DLD1 (cell line): Measurements from ENCODE around the gene ARHGAP22.

Experiments used
- in situ Hi-C: cut with HindIII; loops from 2 replicates; pipeline ENCODE4 v1.10.0; 2017; ENCODE audit warnings: low sequenced_read_pairs

Gene ARHGAP22

DNA sequence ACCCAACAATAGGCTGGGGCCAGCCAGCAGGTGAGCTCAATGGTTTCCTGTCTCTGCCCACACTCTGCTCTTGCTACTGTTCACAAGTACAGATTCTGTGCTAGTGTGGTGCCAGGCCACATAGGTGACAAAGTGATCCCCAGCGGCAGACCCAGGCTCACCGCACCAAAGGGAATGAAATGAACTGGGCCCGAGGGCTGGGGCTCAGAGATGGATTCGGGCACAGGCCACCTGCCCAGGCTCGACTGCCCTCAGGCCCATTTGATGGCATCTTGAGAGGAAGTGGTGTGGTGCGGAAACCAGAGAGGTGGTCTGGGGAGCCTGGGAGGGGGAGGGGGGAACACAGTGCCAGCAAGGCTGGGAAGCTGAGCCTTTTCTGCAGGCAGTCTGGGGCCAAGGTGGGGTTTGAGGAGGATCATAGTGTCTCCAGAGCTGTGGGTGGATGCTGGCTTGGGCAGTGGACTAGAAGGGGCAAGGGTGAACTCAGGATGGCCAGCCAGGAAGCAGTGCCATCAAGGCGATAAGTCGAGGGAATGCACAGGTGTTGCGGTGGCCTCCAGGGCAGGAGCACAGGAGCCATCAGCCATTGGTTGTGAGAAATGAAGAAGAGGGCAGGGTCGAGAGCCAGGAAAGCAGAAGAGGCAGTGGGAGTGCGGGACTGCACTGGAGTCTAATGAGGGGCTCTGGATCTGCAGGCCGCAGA lies 85.2 kb downstream of the ARHGAP22 start:
- in situ Hi-C loops = no loop called here

DNA sequence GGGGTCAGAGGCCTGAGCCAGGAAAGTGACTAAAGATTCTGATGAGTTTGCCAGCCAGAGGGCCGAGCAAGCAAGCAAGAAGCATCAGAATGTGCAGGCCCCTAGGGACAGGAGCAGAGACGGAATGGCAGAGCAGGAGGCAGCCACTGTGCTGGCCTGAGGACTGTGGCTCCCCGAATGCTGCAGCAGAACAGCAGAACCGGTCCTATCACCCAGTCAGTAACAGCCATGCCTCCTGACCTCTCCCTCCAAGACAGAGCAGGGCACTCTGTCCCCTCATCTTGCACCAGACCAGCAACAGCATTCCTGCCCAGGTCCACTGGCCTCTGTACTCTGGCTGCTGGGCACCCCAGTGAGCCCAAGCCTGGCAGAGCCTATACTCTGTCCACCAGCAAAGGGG lies 85.9 kb downstream of the ARHGAP22 start:
- in situ Hi-C loops = no loop called here

DNA sequence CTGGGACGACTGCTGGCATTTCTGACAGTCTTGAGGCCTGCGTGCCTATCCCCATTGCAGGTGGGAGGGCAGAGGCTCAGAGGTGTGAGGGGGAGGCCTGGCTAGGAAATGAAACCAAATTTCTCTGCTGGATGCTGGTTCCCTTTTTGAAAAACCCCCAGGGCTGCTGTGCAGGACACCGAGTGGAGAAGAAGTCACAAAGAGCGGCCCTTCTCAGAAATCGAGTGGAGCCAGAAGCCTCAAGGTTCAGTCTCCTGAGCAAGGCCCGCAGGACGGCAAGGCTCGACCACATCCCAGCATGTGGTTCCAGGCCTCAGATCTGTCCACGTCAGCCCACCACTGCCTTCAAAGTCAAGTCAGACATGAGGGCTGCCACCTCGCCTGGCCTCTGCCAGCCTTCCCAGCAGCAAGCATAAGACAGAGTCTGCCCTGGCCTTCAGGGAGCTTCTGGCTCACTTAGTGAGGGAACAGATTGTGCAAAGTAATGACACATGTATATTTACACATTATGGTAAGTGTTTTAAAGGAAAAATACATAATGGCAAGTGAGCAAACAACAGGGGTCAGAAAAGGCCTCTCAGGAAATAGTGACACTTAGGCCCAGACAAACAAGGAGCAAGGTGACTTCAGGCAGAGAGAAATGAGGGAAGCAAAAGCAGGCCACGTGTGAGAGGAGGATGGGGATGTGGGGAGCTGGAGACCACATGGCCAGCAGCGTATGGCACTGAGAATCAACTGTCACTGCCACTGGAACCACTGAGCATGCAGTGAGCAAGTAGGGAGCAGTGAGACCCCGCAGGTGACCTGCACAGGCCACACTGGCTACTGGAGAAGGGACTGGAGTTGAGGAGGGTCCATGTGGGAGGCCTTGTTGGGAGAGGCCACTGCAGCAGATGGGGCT lies 86.7 kb downstream of the ARHGAP22 start:
- in situ Hi-C loops = no loop called here

DNA sequence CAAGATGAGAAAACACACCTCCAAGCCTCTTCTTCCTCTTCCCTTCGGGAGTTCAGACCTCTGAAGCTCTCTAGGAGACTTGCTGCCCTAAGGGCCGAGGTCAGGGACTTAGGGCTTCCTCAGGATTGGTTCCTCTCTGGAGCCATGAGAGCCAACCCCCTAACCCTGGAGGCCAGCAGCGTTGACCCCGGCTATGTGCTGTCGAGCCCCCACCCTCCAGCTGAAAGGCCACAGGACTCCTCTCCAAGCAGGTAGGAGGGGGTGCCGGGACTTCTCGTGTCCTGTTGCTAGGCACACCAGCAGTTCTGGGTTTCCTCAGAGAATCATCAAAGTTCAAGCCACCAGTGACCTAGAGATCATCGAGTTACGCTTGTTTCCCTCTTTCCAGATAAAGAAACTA lies 87.4 kb downstream of the ARHGAP22 start:
- in situ Hi-C loops = no loop called here

DNA sequence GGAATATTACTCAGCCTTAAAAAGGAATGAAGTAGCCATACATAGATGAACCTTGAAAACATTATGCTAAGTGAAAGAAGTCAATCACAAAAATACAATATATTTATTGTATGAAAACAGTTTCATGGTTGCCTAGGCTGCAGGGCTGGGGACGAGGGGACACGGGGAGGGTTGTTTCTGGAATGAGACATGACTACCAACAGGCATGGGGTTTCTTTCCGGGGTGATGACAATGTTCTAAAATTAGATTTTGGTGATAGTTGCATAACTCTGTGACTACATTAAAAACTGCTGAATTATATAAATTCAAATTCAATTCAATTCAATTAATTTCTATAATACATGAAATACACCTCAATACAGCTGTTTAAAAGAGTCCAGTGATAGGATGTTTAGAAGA lies 88.0 kb downstream of the ARHGAP22 start:
- in situ Hi-C loops = no loop called here

- in situ Hi-C loops = no loop called here
Measured at GRCh38 chr10:48514916-48515315, 90.0 kb downstream of the ARHGAP22 start.

DNA sequence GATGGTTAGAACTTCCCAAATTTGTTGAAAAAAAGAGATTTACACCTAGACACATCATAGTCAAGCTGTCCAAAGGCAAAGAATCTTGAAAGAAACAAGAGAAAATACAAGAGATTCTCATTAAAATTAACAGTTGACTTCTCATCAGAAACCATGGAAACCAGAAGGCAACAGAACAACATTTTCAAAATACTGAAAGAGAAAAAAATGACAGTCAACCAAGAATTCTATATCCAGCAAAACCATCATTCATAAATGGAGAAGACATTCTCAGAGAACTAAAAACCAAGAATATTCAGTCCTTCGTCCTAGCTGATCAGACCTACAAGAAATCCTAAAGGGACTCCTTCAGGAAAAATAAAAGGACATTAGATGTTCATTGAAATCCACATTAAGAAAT lies 90.6 kb downstream of the ARHGAP22 start:
- in situ Hi-C loops = no loop called here

DNA sequence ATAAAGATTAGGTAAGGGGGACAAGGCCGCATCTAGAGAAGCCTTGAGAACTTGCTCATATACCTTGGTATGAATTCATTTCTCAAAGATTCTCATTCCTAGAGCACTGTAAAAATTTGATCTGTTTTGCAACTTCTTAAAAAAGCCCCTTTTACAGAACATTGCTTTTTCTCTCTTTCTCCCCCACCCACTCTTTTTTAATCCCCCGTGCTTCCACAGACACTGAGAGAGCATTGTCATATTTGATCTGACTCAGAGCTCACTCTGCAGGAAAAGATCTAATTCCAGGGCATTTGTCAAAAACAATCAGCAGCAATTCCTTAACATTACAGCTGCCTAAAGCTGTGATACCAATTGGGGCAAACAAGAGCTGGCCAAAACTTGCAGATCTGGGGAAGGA lies 92.0 kb downstream of the ARHGAP22 start:
- in situ Hi-C loops = no loop called here

- in situ Hi-C loops = no loop called here
Measured at GRCh38 chr10:48511875-48512231, 93.0 kb downstream of the ARHGAP22 start.

- in situ Hi-C loops = no loop called here
Measured at GRCh38 chr10:48511066-48511874, 93.6 kb downstream of the ARHGAP22 start.

DNA sequence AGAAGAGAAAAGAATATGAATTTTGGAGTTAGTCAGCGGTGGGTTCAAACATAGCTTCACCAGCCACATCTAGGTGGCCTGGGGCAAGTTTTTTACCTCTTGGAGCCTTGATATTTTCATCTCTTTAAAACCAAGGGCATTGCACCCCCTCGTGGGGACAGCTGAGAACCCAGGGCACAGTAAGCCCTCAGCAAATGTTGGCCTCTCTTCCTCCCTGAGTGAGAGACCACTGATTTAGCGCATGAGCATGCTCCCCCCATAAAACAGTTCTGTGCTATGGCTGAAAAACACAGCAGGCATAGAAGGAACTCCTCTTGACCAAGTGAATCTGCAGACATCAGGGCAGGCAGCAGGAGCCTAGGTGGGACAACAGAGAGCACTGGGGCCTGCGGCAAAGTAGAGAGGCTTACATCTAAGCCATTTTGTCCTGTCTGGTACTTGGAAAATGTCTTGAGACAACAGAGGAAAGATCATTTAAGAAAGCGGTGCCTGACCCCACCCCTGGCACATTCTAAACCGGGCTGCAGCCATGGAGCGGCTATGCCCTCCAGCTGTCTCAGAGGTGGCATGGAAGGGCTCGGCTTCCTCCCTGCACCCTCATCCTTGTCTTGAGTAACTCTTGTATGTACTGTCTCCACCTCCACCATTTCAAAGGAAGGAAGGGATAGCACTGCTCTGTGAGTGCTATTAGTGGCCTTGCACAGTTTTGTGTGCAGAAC lies 94.7 kb downstream of the ARHGAP22 start:
- in situ Hi-C loops = no loop called here

GRCh38 chr10:48508791-48509772 lies 95.8 kb downstream of the ARHGAP22 start:
- in situ Hi-C loops = no loop called here

DNA sequence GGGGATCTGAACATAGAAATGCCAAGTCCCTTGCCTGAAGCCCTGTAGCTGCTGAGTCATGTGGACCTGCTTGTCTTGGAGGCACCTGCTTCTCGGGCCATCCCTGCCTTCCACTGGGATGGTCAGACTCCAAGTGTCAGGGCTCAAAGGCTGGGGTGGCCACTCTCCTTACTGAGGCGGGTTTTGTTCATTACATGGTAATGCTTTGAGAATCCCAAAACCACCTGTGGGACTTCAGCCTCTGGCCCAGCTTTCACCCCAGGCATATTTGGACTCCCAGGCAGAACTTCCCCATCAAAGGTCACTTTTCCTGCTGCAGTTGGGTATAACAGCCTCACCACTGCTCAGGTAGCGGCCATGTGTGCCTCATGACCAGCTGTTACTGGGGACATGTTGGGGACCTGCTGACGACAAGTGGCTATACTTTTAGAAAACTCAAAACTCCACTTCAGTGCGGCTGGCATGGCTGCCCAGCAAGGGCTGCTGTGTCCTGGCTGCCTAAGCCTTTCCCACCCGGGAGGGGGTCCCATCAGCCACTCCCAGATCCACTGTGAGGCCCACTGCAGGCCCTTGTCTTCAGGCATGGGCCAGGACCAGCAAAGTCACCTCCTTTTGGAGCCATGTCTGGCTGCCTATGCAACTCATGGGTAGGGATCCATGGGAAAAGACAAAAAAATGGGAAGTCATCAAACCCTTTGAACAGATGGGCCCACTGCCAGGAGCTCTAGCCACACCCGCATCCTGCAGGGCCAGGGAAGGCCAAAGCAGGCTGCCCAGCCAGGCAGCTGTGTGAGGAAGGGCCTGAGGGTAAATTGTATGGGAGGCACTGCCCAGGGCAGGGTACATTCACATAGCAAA lies 96.7 kb downstream of the ARHGAP22 start:
- in situ Hi-C loops = no loop called here

DNA sequence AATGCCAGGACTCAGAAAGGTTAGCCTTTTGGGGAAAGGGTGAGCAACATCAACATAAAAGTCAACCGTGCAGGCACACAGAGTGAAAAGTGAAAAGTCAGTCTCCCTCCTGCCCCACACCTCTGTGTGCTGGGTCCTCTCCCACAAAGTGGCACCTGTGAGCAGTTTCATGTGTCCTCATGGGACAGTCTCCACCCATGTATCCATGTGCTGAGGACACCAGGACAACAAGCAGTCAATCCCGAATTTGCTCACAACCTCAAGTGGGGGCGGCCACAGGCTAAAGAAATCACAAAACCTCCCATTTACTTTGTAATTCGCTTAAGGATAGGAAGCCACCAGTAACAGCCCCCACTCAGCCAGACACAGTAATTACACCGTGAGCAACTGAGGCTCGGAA lies 97.4 kb downstream of the ARHGAP22 start:
- in situ Hi-C loops = no loop called here

DNA sequence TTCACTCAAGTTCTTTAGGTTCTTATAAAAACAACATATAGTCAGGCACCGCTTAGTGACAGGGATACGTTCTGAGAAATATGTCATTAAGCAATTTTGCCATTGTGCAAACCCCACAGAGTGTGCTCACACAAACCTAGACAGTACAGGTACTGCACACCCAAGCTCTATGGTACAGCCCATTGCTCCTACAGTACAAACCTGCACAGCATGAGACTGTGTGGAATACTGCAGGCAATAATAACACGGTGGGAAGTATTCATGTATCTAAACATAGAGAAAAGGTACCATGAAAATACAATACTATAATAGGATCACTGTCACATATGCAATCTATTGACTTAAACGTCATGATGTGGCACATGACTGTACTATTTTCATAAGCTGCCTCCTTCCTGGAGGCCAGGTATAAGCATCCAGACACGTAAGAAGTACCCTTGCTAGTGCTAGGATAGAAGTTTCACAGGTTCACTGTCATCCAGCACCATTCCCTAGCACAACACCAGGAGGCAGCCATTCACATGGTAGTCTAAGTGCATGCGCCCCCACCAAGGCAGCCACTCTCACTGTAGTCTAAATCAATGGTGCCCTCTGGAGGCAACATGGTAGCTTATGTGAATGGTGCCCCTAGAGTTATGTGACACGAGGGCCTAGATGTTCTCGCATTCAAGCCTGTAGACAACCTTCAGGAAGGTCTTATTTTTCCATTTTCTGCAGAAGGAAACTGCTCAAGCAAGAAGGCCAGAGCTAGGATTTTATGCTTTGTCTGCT lies 98.5 kb downstream of the ARHGAP22 start:
- in situ Hi-C loops = no loop called here

DNA sequence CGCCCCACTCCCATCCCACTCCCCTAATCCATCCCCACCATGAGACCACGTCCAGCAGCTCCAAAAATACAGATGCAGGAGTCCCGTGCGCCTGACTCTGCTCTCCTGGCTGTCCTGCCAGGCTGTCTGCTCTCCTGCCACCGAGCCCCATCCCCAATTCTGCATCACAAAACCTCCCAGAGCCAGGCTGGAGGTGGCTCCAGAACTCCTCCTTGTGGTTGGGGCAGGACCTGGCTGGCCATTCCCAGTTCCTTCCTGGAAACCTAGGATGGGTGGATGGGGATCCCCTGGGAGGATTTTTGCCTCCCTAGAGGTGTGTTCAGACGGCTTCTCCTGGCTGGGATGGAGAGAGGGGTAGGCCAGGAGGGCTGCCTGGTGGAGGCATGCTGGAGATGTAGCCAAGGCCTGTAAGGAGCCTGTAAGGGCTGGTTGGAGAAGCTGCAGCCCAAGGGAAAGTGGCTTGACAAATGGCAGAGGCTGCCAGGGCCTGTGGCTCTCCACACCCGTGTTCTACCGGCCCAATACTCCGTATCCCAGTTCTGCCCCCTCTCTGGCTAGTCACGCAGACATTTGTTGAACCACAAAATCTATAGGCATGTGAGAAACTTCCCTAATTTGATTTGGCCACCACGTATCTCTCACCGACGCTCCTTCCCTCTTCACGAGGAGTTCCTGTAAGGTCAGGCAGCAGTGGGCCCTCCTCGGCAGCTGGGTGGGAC lies 99.3 kb downstream of the ARHGAP22 start:
- in situ Hi-C loops = no loop called here

DNA sequence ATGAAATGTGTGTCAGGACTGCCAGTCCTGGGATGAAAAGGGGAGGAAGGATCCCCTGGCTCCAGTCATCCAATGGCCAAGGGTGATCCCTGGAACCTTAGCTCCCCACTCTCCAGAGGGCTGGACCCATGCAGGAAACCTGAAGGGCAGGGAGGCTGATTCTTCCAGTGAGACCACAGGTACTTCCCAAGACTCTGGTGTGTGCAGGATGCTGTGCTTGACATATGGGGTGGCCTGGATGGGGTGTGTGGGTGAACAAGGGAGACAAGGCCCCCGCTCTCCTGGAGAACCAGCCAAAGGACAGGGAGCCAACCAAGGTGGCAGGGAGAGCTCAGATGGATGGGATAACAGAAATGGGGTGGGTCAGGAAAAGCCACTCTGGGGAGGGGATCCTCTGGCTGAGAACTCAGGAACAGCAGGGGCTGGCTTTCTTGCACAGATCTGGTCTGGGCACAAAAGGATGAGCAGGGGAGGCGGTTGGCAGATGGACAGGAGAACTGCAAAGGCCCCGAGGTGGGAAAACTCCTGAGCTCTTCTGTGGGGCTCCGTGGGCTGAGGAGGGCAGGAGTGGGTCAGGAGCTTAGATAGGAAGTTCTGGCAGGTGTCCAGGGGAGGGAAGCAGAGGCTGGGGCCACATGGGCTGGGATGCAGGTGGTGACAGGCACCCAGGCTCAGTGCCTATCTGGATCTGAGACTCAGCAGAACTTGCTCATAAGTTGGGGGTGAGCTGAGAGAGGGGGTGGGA lies 100.6 kb downstream of the ARHGAP22 start:
- in situ Hi-C loops = no loop called here
